K562 treated with DMSO at 1 percent for 4 hours (cell line): ENCODE measurements around the gene DYNLT2B. TPM values are rescaled to one million over a fixed set of nuclear protein-coding genes. Genes with fewer than 3 reads are reported as not detected.

Experiments used
- total RNA-seq: library from RNA; unstranded; fragments of 300-600 nt; gene quantifications from 2 replicates; pipeline ENCODE4 v1.2.3, GENCODE V29; 2022; ENCODE audit not compliant: insufficient read depth

The DYNLT2B gene
- total RNA-seq, result 6.1 and 17.6 TPM in 2 replicates

GRCh38 chr3:196317687-196318467 lies at the start of gene DYNLT2B:
Gene DYNLT2B (minus strand): TSS chr3:196318240. CDS start chr3:196318152, 88 bp downstream.

DNA sequence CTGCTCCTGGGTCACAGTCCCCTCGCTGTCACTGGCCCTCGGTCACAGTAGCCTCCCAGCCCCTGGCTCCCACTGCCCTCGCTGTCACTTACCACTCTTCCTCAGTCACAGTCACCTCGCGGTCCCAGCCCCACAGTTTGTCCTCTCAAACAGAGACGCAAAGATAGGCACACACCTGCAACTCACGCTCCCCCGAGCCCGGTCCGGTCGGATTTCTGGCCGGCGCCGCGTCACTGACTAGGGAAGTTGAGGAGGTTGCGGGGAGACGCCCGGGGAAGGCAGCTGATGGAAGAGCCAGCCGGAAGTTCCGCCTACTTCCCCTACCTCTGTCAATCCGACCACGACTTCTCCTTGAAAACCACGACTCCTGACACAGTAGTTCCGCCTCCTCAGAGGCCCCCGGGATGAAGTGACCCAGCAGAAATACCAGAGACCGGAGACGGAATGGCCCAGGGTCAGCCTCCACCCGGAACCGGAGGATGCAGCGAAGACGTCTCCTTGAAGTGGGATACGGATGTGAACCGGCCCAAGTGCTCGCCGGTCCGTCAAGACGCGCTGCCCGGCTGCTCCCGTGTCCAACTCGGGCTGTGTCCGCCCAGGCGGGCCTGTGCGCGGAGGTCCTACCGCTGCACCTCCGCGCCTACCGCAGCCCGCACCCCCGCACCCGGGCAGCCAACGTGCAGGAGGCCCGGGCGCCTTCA lies 30.4 kb downstream of the DYNLT2B start, which contains the start of gene PCYT1A:
Gene PCYT1A, minus strand, starts transcription at position 287 of the 701 bp plus-strand sequence. CDS start 17,195 bp downstream, outside the sequence.

Other genes with a start within 250 kb of the DYNLT2B start
- 81.4 and 148 TPM in 2 replicates for gene TFRC, start 236.2 kb downstream of the DYNLT2B start, total RNA-seq
- 4.0 and 8.2 TPM in 2 replicates for gene ZDHHC19, start 106.8 kb downstream of the DYNLT2B start, total RNA-seq
- 1.5 TPM in 1 of 2 replicates, not detected in the other for gene SLC51A, start 101.7 kb downstream of the DYNLT2B start, total RNA-seq
- gene PCYT1A, start 30.5 kb downstream of the DYNLT2B start, total RNA-seq, result 32.3 and 38.4 TPM in 2 replicates
- gene TM4SF19, start 20.1 kb upstream of the DYNLT2B start, total RNA-seq, result 9.5 and 12.8 TPM in 2 replicates
- 9.9 and 13.4 TPM in 2 replicates for gene UBXN7, start 114.2 kb upstream of the DYNLT2B start, total RNA-seq
- gene RNF168, start 185.5 kb upstream of the DYNLT2B start, total RNA-seq, result 11.7 and 14.9 TPM in 2 replicates
- not detected in 2 replicates for gene SMCO1, start 197.1 kb upstream of the DYNLT2B start, total RNA-seq